Fibroblast of skin of right biceps (primary cell): ENCODE measurements around the gene SKOR1.

Source experiments
- DNase-seq: peaks from one replicate; pipeline ENCODE4 v3.0.0-alpha.2; 2013

SKOR1 gene

DNA sequence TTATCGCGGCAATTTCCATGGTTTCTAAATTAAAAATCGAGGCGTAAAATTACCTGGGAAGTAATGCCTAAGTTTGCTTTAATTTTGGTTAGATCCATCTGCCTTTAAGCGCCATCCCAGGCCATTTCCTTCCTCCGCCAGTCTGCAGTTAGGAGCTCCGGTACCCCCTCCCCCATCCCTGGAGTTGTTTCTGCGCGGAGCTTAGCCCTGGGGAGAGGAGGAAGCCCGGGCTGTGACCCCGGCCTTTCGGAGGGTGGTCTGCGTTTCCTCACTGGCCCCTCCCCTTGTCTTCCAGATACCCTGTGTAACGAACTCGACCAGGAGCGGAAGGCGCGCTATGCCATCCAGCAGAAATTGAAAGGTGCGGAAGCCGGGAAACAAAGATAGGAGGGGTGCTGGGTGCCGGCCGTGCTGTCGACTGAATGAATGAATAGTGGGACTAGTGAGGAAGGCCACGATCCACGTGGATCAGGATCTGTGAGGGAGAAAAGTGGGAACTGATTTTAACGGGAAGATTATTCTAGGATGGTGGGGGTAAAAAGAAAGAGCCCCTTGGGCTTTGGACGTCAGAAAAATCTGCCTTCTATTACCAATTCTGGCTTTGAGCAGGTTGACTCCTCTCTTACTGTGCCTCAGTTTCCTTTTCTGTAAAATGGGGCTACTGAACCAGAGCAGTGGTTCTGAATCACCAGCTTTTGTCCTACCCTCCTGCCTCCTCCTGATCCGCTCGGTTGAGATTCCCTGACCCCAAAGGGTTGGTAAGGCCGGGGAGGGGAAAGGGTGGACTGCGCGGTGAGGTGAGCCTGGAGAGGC, 7.8 kb downstream of the SKOR1 start:
- no peak for DNase-seq

DNA sequence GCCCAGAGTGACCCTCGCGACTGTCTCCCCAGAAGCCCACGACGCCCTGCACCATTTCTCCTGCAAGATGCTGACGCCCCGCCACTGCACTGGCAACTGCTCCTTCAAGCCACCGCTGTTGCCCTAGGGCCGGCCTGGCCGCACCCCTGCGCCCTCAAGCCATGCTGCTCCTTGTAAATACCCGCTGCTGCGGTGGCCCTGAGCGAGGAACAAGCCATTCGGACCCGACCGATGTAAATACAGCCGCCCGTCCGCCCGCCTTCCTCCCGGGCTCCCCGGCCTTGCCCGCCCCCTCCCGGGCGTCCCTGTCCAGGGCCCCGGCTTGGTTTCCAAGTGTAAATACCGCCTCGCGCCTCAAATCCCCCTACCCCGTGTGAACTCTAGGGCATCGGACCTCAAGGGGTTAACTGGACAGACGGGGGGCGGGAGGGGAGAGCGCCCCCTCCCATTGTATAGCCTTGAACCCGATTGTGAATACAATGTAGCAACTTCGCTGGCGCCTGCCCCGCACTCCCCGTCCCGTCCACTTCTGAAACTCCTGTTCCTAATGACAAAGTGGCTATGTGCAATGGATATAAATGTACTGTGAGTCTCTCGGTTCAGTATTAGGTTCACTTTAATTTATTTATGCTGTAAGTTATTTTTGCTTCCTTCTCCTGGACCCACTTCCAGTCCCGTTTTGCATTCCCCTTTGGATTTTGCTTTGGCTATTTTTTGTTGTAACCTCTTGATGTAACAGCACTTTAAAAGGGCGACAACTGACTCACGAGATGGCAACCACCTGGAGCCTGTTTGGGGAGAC, 8.6 kb downstream of the SKOR1 start:
- peak; percentile 40 for DNase-seq

DNA sequence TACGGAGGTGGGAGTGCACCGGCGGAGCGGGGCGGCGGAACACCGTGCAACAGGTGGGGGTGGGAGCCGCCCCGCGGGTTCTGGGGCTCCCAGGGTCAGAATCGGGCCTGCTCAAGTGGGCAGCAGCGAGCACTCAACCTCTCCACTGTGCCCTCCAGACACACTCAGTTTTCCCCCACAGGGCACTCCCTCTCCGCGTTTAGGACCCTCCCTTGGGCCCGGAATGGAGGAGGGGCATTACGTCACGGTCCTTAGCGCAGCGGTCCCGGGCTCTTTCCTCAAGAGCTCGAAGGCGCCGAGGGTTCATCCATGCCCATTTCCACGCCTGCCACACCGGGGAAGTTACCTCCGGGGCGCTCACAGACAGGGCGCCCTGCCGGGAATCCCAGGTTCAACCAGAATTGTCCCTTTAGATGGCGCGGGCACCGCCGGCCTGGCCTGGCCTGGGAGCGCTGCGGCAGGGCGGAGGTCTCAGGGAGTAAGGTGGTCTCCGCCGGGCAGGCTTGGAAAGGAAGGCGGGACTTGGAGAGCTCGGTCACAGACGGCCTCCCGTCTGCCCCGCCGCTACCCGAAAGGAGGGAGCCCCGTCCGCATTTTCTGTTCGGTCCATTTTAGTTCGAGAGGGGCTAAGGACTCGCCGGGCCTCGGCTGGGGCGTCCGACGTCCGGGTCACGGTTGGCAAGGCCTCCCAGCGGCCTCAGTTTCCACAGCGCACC, 9.4 kb downstream of the SKOR1 start:
- no peak for DNase-seq

DNA sequence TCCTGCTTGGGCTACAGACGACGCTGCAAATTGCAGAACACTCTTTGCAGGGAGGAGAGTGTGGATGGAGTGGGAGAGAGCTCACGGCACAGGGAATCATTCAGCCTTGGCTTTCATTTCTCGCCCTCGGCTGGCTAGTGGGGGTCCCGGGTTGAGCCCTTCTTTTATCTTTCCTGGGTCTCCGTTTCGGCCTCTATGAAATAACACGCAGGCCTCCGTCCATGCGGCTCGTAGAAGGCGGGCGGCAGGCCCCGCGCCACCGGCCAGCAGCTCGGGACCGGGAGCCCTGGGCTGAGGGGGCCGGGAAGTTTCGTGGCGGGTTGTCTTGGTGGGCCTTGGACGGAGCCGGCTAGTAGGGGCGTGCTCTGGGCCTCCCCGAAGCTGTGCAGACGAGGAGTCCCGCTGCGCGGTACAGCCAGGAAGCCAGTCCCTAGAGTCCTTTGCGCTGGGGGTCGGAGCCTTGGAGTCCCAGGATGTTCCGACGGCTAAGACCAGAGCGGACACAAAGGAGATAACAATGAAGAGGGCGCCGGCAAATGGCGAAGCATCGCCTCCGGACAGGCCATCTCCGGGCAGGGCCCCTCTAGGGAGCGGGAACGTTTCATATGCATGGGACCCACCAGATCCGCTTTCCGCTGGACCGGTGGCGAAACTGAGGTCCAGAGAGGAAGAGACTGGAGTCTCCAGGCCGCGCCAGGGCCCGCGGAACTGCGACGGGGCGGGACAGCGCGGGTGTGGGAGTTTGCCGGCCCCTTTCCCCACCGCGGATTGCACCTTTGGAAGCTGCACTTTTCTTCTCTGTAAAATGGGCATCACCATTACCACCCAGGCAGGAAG, 10.2 kb downstream of the SKOR1 start:
- no peak for DNase-seq

DNA sequence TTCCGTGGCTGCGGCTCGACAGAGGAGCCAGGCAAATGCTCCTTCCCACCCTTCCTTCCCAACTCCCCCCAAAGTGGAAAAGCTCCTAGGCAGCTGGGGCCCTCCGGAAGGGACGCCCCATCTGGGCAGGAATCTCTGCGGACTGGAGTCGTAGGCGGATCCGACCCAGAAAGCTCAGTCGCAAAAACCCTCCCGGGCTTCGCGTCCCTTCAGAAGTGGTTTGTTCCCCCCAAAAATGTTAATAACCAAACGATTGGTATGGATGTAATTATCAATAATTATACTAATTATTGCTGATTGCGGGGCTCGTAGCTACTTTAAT, 10.8 kb downstream of the SKOR1 start:
- no peak for DNase-seq

DNA sequence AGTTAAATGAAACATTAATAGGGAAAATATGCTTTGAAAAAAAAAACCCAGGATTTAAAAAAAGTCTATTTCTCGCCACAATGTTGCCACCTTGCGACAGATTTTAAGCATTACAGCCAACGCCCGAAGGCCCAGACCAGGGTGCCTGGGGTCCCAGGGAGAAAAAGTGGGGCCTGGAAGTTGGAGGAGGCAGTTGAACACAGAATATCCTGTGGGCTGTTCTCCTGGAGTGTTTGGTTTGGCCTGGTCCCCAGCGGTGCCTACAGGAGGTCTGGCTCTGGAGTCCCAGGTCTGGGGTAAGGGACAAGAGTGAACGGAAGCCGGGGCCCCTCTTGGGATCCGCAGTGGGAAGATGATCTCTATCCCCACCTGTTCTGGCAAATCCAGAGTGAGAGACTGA, 11.2 kb downstream of the SKOR1 start:
- peak; percentile 32 for DNase-seq

DNA sequence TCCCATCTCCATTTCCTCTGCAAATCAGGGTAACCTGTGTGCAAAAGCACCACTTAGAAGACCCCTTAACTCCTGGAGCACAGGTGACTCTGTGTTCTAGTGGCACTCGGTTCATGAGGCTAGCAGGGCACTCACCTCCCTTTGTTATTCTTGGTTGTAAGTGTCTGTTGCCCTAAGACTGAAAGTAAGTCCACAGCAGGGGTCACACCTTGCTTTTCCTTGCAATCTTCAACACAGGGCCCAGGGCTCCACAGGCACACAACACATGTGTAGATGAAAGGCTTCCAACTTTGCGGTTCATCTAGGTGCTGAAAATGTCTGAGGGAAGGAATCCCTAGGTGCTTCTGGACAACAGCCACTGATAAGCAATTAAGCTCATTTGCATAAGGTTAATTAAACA, 11.6 kb downstream of the SKOR1 start:
- no peak for DNase-seq

DNA sequence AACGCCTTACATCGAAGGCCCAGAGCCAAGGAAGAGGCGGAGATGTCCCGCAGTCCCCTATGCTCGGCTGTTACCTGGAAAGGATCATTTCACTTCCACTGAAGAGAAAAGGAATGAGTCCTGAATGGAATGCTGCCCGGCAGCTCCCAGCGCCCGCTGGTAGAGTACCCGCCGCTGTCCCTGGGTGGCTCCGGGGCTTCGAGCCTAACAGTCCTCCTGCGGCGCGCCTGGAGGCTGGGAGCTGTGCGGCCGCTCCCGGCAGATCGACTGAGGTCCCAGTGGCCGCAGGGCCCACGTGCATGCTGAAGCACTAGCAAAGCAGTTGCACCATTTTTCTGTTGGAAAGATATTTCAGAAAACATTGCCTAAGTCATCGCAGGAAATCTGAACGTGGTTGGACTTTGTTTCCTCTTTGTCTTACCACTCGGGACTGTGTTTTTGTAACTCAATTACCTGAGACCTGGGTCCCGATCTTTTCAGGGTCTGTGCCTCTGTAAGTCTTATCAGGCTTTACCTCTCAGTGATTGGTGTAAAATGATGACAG, 13.6 kb downstream of the SKOR1 start:
- peak; percentile 30 for DNase-seq

DNA sequence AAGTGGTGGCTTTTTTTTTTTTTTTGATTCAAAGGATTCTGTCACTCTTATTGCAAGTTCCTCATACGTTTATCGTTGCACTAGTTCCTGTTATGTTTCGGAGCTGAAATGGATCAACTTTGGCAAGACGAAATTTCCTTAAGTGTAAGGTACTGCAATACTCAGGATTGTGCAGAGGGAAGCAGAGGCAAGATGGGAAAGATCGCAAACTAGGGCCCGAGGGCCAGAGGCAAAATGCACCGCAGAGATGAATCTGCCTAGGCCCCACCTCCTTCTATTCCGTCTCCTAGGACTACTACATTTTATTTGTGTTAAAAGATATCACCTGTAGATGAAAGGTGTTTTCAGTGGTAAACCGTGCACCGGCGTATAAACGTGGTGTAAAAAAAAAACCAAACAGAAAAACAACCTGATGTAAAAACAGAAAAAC, 14.2 kb downstream of the SKOR1 start:
- peak; percentile 52 for DNase-seq

DNA sequence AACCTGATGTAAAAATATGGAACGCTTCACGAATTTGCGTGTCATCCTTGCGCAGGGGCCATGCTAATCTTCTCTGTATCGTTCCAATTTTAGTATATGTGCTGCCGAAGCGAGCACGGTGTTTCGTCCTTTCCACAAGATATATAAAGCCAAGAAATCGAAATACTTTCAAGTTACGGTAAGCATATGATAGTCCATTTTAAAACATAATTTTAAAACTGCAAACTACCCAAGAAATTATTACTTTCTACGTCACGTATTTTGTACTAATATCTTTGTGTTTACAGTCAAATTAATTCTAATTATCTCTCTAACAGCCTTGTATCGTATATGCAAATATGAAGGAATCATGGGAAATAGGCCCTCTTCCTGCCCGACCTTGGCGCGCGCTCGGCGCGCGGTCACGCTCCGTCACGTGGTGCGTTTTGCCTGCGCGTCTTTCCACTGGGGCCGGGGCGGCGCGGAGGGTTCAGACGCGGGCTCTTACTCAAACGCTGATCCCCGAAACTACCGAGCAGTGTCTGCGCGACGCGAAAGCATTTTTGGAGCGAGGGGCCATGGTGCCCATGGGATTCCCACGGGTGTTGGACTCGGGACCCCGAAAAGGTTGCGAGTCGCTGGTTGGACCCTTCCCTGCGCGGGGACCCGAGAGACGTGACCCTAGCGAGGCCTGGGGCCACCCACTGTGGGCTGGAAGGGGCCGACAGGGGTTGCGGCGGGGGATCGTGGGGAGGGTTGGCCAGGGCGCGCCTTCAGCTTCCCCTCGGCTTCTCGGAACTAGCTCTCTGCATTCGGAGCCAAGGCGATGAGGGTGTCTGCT, 14.8 kb downstream of the SKOR1 start, which contains the start of gene RNU6-1:
TSS of gene RNU6-1 (minus strand) at position 117 of the 820 bp plus-strand sequence.
- peak; percentile 91 for DNase-seq

DNA sequence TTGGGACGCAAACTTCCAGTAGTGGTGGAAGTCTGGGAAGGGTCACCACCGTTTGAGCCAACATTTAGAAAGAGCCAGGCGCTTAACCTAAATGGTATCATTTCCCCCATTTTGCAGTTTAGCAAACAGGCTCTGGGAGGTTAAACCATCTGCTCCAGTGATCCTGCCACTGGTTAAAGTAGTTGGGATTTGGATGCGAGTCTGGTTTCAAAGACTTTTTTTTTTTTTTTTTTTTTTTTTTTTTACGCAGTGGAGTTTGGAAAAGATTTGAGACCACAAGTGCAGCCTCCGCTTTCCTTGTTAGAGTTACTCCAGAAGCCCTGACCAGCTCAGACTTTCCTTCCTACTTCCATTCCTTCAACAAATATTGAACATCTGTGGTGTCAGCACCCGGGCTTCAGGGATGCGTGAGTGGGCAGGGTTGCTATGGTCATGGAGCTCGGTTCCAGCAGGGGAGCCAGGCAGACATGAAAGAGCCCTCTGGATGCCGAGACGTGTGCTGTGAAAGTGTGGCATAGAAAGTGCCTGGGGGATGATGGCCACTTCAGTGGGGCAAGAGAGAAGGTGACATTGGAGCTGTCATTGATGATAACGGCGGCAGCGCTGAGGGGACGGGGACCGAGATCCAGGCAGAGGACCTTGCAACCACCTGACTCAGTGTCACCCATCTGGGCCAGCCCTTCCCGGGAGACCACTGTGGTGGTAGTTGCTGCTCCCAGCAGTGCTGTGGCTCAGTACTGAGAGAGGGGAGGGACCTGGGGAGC, 15.6 kb downstream of the SKOR1 start:
- peak; percentile 36 for DNase-seq

DNA sequence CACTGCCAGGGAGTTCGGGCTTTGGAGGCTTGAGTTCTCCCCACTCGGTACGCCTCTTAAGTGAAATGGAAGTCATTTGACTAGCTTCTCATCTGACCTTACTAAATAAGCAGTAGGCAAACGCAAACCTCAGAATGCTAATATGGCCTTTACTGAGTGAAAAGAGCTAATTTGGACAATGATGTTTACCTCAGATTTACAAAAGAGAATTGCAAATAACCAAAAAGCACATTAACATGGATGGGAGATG, 16.1 kb downstream of the SKOR1 start:
- DNase-seq = no peak

DNA sequence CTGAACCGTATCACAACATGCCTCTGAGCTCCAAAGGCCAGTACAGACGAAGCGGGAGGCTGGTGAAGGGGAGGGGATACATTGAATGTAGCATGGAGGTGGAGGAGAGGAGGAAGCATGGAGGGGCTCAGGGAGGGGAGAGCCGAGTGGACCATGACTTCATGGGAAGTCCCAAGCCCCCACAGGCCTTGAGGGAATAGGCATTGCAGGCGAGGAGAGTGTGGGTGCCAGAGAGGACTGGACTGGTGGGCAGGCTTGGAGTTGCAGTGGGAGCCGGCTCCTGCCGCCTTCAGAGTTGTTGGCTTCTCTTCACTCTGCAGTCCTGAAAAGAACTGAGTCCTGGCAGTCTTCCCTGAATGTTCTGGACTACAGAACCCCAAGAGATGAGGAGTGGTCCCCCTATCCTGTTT, 17.8 kb downstream of the SKOR1 start:
- no peak for DNase-seq

DNA sequence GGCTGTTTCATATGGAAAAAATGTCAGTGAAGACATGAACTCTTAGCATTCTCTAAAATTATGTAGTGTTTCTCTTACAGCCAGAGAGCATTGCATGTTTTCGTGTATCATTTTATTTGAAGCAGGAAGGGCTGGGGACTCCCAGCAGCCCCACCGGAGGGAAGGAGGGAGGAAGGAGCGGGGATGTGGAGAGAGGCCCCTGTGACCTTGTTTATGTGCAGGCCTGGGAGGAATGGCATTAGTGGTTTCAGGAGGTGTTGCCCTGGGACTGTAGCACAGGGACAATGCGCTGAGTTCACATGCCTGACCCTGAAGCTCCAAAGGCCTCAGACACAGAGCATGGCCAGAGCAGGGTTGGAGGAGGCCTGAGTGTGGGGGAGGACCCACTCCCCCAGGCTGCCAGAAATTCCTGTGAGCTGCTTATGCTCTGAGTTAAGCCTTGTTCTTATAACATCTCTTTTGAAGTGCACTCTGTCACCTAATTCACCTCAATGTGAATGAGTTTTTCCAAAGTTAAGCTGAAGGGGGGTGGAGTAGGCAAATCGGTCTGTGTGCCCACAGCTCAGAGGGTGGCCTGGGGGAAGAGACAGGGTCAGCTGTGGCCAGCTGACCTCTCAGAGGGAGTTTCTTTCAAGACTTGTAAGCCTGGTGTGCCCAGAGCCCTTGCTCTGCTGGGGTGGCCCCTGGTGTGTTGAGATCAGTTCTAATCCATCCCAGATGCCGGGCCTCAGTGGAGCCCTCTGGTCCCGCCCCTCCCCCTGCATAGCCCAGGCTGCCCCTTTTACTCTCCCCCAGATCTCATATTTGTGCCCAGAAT, 18.5 kb downstream of the SKOR1 start:
- DNase-seq = peak; percentile 57

DNA sequence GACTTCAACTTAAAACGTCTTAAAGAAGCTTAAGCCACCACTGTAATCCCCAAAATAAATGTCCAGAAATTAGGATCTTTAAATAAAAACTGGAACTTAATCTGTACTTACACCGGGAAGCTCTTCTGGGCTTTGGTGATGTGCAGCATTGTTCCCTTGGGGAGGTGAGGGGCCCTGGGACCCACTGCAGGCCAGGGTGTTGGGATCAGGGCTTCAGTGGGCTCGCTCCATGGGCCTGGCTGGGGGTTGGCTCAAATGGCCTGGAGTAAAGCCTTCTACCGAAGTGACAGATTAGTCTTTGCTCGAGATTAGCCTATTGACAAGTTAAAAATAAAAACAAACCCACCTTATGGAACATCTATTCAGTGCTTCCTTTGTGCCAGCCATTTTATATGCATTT, 20.7 kb downstream of the SKOR1 start:
- DNase-seq = no peak

DNA sequence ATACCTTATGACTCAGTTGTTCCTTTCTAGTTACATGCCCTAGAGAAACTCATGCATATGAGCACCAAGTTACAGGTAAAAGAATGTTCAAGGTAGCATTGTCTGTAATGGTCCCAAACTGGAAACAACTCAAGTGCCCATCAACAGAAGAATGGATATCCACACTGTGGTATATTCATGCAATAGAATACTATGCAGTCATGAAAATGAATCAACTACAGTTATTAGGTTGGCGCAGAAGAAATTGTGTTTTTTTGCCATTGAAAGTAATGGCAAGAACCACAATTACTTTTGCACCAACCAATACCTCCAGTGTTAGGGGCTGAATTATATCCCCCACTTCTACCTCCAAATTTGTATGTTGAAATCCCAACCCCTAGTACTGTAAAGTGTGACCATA, 24.2 kb downstream of the SKOR1 start:
- DNase-seq = no peak

DNA sequence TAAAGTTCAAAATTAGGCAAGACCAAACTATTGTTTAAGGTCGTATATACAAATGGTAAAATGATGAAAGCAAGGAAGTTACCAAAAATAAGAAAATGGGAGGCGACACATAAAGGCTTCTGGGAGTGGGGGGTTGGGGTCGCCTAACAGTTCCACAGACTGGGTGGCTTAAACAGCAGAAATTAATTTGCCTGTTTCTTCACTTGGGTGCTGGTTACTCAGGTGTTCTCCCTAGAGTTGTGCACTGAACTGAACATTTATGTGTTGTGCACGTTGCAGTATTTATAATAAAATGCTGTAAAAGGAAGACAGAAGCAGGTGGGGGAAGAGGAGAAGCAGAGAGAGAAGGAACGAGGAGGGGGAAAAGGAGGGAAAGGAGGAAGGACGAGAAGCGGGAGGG, 25.0 kb downstream of the SKOR1 start:
- DNase-seq = no peak

DNA sequence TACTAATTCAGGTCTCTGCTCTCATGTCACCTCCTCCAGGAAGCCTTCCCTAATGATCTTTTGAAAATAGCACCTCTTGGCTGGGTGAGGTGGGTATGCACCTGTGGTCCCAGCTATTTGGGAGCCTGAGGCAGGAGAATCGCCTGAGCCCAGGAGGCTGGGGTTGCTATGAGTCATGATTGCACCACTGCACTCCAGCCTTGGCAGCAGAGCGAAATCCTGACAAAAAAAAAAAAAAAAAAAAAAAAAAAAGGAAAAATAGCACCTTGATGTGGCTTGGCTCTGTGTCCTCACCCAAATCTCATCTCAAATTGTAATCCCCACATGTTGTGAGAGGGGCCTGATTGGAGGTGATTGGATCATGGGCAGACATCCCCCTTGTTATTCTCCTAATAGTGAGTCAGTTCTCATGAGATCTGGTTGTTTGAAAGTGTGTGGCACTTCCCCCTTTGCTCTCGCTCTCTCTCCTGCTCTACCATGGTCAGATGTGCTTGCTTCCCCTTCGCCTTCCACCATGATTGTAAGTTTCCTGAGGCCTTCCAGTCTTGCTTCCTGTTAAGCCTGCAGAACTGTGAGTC, 25.8 kb downstream of the SKOR1 start:
- no peak for DNase-seq

DNA sequence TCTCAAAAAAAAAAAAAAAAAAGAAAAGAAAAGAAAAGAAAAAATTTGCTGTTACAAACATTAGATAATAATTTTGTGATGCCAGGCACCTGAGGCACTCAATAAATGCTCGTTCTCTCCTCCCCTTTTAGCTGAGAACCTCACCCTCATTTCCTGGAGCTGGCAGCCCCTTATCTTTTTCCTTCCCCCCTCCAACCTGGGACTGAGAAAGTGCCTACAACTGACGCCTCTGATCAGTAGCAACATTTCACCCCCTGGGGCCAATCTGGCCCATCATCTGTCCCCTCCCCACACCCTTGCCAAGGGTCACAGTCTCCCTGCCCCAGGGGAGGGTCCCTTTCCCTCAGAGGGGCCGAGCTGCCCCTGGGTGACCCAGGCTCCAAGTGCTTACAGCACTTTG, 27.1 kb downstream of the SKOR1 start:
- no peak for DNase-seq

DNA sequence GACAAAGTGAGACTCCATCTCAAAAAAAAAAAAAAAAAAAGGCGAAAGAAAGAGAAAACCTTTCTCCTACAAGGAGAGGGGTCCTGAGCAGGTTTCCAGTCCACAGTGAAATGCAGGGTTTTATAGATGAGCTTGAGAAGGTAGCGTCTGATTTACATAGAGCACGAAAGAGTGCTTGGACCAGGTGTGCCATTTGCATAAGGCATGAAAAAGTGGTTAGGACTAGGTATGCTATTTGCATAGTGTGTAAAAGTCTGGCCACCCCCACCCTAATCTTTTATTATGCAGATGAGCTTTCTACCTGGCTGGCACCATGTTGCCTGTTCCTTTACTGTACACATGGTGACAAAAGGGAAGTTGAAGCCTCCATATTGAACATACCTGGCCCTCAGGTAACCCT, 28.1 kb downstream of the SKOR1 start:
- no peak for DNase-seq
